ENCODE results near the gene NDEL1. TPM values are rescaled to one million over a fixed set of nuclear protein-coding genes. Genes with fewer than 3 reads are reported as not detected.

NDEL1 gene
- total RNA-seq, 1 experiment from 2014 or later, result 40.5 TPM

- intact Hi-C loops (cut with micrococcal nuclease; ENCODE audit: unreplicated experiment), result no loop called here
- no peak overlapping the region for H3K27ac Mint-ChIP-seq (ENCODE audit: unreplicated experiment)
- no peaks in the 10 kb centered on the region for H3K9me3 Mint-ChIP-seq (ENCODE audit: low read depth, unreplicated experiment)
- no TSS peak for BruUV-seq (replicated peaks)
- no peak for TF ChIP-seq CTCF (IDR thresholded peaks at IDR 0.05; ENCODE audit: unreplicated experiment)
- DNase-seq, result no peak
- no peaks in the 10 kb centered on the region for H3K4me1 Mint-ChIP-seq (ENCODE audit: low read depth, unreplicated experiment)
- CTCF ChIA-PET, result no interaction called here
- no peaks in the 10 kb centered on the region for H3K27me3 Mint-ChIP-seq (ENCODE audit: unreplicated experiment)
- H3K36me3 Mint-ChIP-seq (ENCODE audit: insufficient read depth, unreplicated experiment), result peaks cover 23% of the 10 kb centered on the region
- no peak overlapping the region for H3K4me3 Mint-ChIP-seq (ENCODE audit: low read depth, unreplicated experiment)
Observed at GRCh38 chr17:8489841-8490240, 54.2 kb downstream of the NDEL1 start.

GRCh38 chr17:8490256-8491023 lies 54.8 kb downstream of the NDEL1 start:
- Mint-ChIP-seq H3K9me3 (ENCODE audit: low read depth, unreplicated experiment) (no peaks in the 10 kb centered on the region), H3K27me3 (ENCODE audit: unreplicated experiment) (no peaks in the 10 kb centered on the region), H3K36me3 (ENCODE audit: insufficient read depth, unreplicated experiment) (peaks cover 23% of the 10 kb centered on the region), H3K4me3 (ENCODE audit: low read depth, unreplicated experiment) (no peak overlapping the region), H3K4me1 (ENCODE audit: low read depth, unreplicated experiment) (no peaks in the 10 kb centered on the region), H3K27ac (ENCODE audit: unreplicated experiment) (no peak overlapping the region)
- CTCF ChIA-PET, result no interaction called here
- no TSS peak for BruUV-seq (replicated peaks)
- no peak for DNase-seq
- TF ChIP-seq CTCF (IDR thresholded peaks at IDR 0.05; ENCODE audit: unreplicated experiment), result no peak
- intact Hi-C loops (cut with micrococcal nuclease; ENCODE audit: unreplicated experiment), result no loop called here

GRCh38 chr17:8492121-8492520 lies 56.4 kb downstream of the NDEL1 start:
- intact Hi-C loops (cut with micrococcal nuclease; ENCODE audit: unreplicated experiment), result no loop called here
- no TSS peak for BruUV-seq (replicated peaks)
- DNase-seq, result no peak
- TF ChIP-seq CTCF (IDR thresholded peaks at IDR 0.05; ENCODE audit: unreplicated experiment), result no peak
- Mint-ChIP-seq H3K36me3 (ENCODE audit: insufficient read depth, unreplicated experiment) (peaks cover 23% of the 10 kb centered on the region), H3K4me1 (ENCODE audit: low read depth, unreplicated experiment) (no peaks in the 10 kb centered on the region), H3K9me3 (ENCODE audit: low read depth, unreplicated experiment) (no peaks in the 10 kb centered on the region), H3K4me3 (ENCODE audit: low read depth, unreplicated experiment) (no peak overlapping the region), H3K27ac (ENCODE audit: unreplicated experiment) (no peak overlapping the region), H3K27me3 (ENCODE audit: unreplicated experiment) (no peaks in the 10 kb centered on the region)
- CTCF ChIA-PET, result no interaction called here

GRCh38 chr17:8494021-8494420 lies 58.3 kb downstream of the NDEL1 start:
- intact Hi-C loops (cut with micrococcal nuclease; ENCODE audit: unreplicated experiment), result no loop called here
- no TSS peak for BruUV-seq (replicated peaks)
- TF ChIP-seq CTCF (IDR thresholded peaks at IDR 0.05; ENCODE audit: unreplicated experiment), result no peak

More at GRCh38 chr17:8494021-8494420, 58.3 kb downstream of the NDEL1 start:
- CTCF ChIA-PET, result no interaction called here
- Mint-ChIP-seq H3K4me1 (ENCODE audit: low read depth, unreplicated experiment) (no peaks in the 10 kb centered on the region), H3K27ac (ENCODE audit: unreplicated experiment) (no peak overlapping the region), H3K9me3 (ENCODE audit: low read depth, unreplicated experiment) (no peaks in the 10 kb centered on the region), H3K36me3 (ENCODE audit: insufficient read depth, unreplicated experiment) (peaks cover 18% of the 10 kb centered on the region), H3K4me3 (ENCODE audit: low read depth, unreplicated experiment) (no peak overlapping the region), H3K27me3 (ENCODE audit: unreplicated experiment) (no peaks in the 10 kb centered on the region)
- DNase-seq, result no peak
